ENCODE results near the gene GCA.

The GCA gene

GRCh38 chr2:162328424-162329157 is 15.3 kb upstream of the GCA start:
- no peak for DNase-seq

GRCh38 chr2:162330881-162331280 is 13.1 kb upstream of the GCA start:
- no peak for DNase-seq

GRCh38 chr2:162333968-162334367 is 10.0 kb upstream of the GCA start:
- peak in 1 of 5 donors; percentile 18 for DNase-seq

- no peak for DNase-seq
These were observed 6.1 kb upstream of the GCA start for GRCh38 chr2:162337868-162338267.

- no peak for DNase-seq
These were observed 3.1 kb upstream of the GCA start for GRCh38 chr2:162340822-162341221.

GRCh38 chr2:162342321-162342720 is 1.6 kb upstream of the GCA start:
- DNase-seq: no peak

- no peak for DNase-seq
These were observed 1.1 kb upstream of the GCA start for GRCh38 chr2:162342841-162343240.

- no peak for DNase-seq
These were observed 474 bp upstream of the GCA start for GRCh38 chr2:162343492-162343823.

GRCh38 chr2:162344617-162344950 is 652 bp downstream of the GCA start:
- DNase-seq: no peak

- no peak for DNase-seq
These were observed 21.5 kb downstream of the GCA start for GRCh38 chr2:162365392-162365791.

GRCh38 chr2:162368494-162368893 is 24.6 kb downstream of the GCA start:
- no peak for DNase-seq

GRCh38 chr2:162369551-162369950 is 25.6 kb downstream of the GCA start:
- no peak for DNase-seq

- no peak for DNase-seq
These were observed 27.0 kb downstream of the GCA start for GRCh38 chr2:162370931-162371330.

GRCh38 chr2:162372818-162373217 is 28.9 kb downstream of the GCA start:
- no peak for DNase-seq

GRCh38 chr2:162379719-162380580 is 36.0 kb downstream of the GCA start:
- no peak for DNase-seq

GRCh38 chr2:162381851-162382250 is 37.9 kb downstream of the GCA start:
- no peak for DNase-seq

- no peak for DNase-seq
These were observed 38.3 kb downstream of the GCA start for GRCh38 chr2:162382278-162382677.

- DNase-seq: no peak
These were observed 41.6 kb downstream of the GCA start for GRCh38 chr2:162385536-162385935.

- no peak for DNase-seq
These were observed 46.9 kb downstream of the GCA start for GRCh38 chr2:162390801-162391200.

GRCh38 chr2:162400336-162400735 is 56.4 kb downstream of the GCA start:
- DNase-seq: no peak

- DNase-seq: no peak
These were observed 57.9 kb downstream of the GCA start for GRCh38 chr2:162401871-162402270.

GRCh38 chr2:162403884-162404283 is 60.0 kb downstream of the GCA start:
- DNase-seq: no peak

Data from T-helper 1 cell (primary cell).